ENCODE data around the gene RNF115.

GRCh38 chr1:145714524-145715111, 109.3 kb downstream of the RNF115 start:
- TF ChIP-seq JUND (IDR thresholded peaks at IDR 0.05) (no peak), RAD21 (IDR thresholded peaks at IDR 0.05; ENCODE audit: low read depth) (no peak), CTCF (IDR thresholded peaks at IDR 0.05 in 2 of 3, conservative IDR thresholded peaks at IDR 0.05 in 1 of 3; ENCODE audit: borderline replicate concordance in 1 of 3, insufficient read depth in 1 of 3, low read depth in 2 of 3, low read length in 2 of 3) (no peak), EZH2phosphoT487 (IDR thresholded peaks at IDR 0.05; ENCODE audit: borderline replicate concordance) (no peak), SRF (IDR thresholded peaks at IDR 0.05; ENCODE audit: low read depth) (no peak), CEBPB (IDR thresholded peaks at IDR 0.05; ENCODE audit: low read depth) (no peak), POLR2AphosphoS5 (IDR thresholded peaks at IDR 0.05; ENCODE audit: low read depth, low read length) (no peak), SP1 (IDR thresholded peaks at IDR 0.05; ENCODE audit: low read depth) (no peak), REST (IDR thresholded peaks at IDR 0.05; ENCODE audit: low read depth) (no peak), ZNF274 (IDR thresholded peaks at IDR 0.05; ENCODE audit: low read depth, low read length) (no peak), YY1 (IDR thresholded peaks at IDR 0.05; ENCODE audit: extremely low read depth, insufficient replicate concordance, low read depth, low read length) (no peak)

All from HCT116 (cell line).